Lung (tissue), 12 donors: ENCODE data around the gene COBLL1. TPM values are rescaled to one million over a fixed set of nuclear protein-coding genes. Genes with fewer than 3 reads are reported as not detected.

Experiments
- ATAC-seq: fragments of 200-7000 bp; cut with Tn5 transposase; one replicate; pipeline ENCODE4 v1.9.1; 2020; ENCODE audit warnings: moderate number of reproducible peaks; ENCODE audit not compliant: insufficient read depth, low FRiP score
- DNase-seq, 3 donors: peaks; one replicate each; pipeline ENCODE4 v3.0.0-alpha.2; 2013 to 2017
- H3K27ac ChIP-seq, 2 donors: one replicate each; pipeline ENCODE4 v1.5.1; 2013; ENCODE audit warnings: mild to moderate bottlenecking in 2 of 2, moderate library complexity in 2 of 2, control low read depth in 1 of 2, inconsistent platforms in 1 of 2, low read depth in 1 of 2, low read length in 1 of 2
- H3K27me3 ChIP-seq, 3 donors: one replicate each; pipeline ENCODE4 v1.5.1; 2013; ENCODE audit warnings: low read length in 2 of 3; ENCODE audit not compliant: control insufficient read depth in 3 of 3, insufficient read depth in 3 of 3
- H3K36me3 ChIP-seq, 4 donors: one replicate each; pipeline ENCODE4 v1.5.1; 2013; ENCODE audit warnings: low read length in 4 of 4, mild to moderate bottlenecking in 1 of 4, moderate library complexity in 1 of 4; ENCODE audit not compliant: control insufficient read depth in 4 of 4, insufficient read depth in 4 of 4
- H3K4me1 ChIP-seq, 5 donors: one replicate each; pipeline ENCODE4 v1.5.1; 2013; ENCODE audit warnings: low read length in 5 of 5, mild to moderate bottlenecking in 2 of 5, moderate library complexity in 1 of 5; ENCODE audit not compliant: control insufficient read depth in 5 of 5, insufficient read depth in 5 of 5
- H3K4me3 ChIP-seq: one replicate; pipeline ENCODE4 v1.5.1; 2013; ENCODE audit warnings: mild to moderate bottlenecking, control low read depth, moderate library complexity
- H3K9ac ChIP-seq, 2 donors: one replicate each; pipeline ENCODE4 v1.5.1; 2013; ENCODE audit warnings: low read length in 2 of 2, control low read depth in 1 of 2; ENCODE audit not compliant: insufficient read depth in 1 of 2
- H3K9me3 ChIP-seq, 4 donors: one replicate each; pipeline ENCODE4 v1.5.1; 2013; ENCODE audit warnings: low read length in 3 of 4, mild to moderate bottlenecking in 1 of 4, moderate library complexity in 1 of 4; ENCODE audit not compliant: control insufficient read depth in 4 of 4, insufficient read depth in 3 of 4
- WGBS, 2 donors: extraction: QIAGEN DNeasy Blood & Tissue Kit; methylation state at CpG; one replicate each; pipeline ENCODE4 v1.1.7; 2013; 5-methylcytosine and 5-hydroxymethylcytosine counted together
- polyA plus RNA-seq, 2 donors: library from polyadenylated mRNA; stranded (reverse); fragments of 200-250 nt; gene quantifications; one replicate each; pipeline ENCODE4 v1.2.1, GENCODE V29; 2013
- total RNA-seq, 2 donors: library from RNA; depleted of rRNA in 1 of 2; stranded (reverse); fragments of >200 nt in 1 of 2; gene quantifications; one replicate each; pipeline ENCODE4 v1.2.1, GENCODE V29; 2014 to 2021
- TF ChIP-seq, protein P1 (sequence below): IDR thresholded peaks from 2 replicates; pipeline ENCODE4 v1.5.1; 2012; ENCODE audit warnings: mild to moderate bottlenecking; ENCODE audit errors: control extremely low read depth, extremely low read depth
- donor health status: control.
- donor health status: control.
- donor health status: Bipolar disorder and iron deficiency.
- donor health status: healthy.
- donor health status: DM: yes; HTN: yes; CAD: no.

COBLL1 gene
- total and polyA plus RNA-seq, 4 donors = 13.0 to 86.5 (median 53.7) TPM

DNA sequence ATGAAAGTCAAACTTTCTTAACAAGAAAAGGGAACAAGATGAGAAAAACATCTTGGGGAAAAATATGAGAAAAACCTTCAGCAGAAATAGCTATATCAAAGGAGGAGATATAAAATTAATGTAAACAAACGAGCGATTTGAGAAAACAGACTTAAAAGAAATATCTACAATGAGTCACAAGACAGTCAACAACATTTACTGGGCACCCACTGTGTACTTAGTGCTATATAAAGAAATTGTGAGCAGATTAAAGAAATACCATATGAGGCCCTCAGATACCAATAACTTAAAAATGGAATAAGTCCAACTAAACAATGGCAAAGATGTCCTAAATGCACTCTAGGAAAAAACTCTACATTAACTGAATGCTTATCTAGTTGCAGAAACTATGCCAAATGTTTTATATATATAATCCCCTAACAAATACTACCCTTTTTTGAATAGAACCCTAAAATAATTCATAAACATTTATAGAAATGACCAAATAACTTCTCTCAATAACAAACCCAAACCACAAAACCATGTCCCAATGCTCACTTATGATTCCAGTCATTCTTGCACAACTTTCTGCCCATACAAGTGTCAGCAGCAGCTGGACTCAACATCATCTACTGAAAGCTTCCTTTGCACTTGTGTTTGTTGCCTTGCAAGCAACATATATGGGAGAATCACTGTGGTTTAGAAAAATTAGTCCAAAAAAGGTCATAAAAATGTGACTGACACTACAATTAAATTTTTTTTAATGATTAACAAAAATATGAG lies 83.5 kb downstream of the COBLL1 start:
- H3K4me1 ChIP-seq = peaks cover 0 to 4% (median 0%) of the 10 kb centered on the region in 5 donors
- ATAC-seq (no peak), DNase-seq (peak in 2 of 3 donors; percentile 14 to 25)
- H3K4me3 ChIP-seq = no peak overlapping the region
- no peaks in the 10 kb centered on the region for H3K9me3 ChIP-seq
- no peaks in the 10 kb centered on the region for H3K36me3 ChIP-seq
- no peak overlapping the region for H3K9ac ChIP-seq
- WGBS, 2 donors = 54 to 66% methylated on average over 2 of the region's 2 CpGs
- no peaks in the 10 kb centered on the region for H3K27me3 ChIP-seq
- TF ChIP-seq, protein P1, sequence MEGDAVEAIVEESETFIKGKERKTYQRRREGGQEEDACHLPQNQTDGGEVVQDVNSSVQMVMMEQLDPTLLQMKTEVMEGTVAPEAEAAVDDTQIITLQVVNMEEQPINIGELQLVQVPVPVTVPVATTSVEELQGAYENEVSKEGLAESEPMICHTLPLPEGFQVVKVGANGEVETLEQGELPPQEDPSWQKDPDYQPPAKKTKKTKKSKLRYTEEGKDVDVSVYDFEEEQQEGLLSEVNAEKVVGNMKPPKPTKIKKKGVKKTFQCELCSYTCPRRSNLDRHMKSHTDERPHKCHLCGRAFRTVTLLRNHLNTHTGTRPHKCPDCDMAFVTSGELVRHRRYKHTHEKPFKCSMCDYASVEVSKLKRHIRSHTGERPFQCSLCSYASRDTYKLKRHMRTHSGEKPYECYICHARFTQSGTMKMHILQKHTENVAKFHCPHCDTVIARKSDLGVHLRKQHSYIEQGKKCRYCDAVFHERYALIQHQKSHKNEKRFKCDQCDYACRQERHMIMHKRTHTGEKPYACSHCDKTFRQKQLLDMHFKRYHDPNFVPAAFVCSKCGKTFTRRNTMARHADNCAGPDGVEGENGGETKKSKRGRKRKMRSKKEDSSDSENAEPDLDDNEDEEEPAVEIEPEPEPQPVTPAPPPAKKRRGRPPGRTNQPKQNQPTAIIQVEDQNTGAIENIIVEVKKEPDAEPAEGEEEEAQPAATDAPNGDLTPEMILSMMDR = no peak
- H3K27ac ChIP-seq = no peak overlapping the region

DNA sequence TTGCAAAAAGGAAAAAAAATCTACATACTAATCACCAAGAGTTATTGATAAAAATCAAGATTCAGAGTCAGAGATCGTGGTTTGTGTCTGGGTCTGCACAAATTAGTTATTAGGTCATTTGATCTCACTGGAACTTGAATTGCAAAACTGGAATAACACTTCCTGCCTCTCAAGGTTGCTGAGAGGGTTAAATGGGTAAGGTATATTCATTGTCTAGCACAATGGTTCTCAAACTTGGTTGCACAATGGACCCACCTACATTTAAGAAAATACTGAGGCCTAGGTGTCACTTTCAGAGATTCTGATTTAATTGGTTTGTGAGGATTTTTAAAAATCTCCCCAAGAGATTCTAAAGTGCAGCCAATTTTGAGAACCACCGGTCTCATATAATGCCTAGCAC lies 84.8 kb downstream of the COBLL1 start:
- peaks cover 0 to 4% (median 0%) of the 10 kb centered on the region in 5 donors for H3K4me1 ChIP-seq
- TF ChIP-seq, protein P1 = no peak
- no peak for ATAC-seq
- H3K4me3 ChIP-seq = no peak overlapping the region
- H3K27me3 ChIP-seq = no peaks in the 10 kb centered on the region
- no peaks in the 10 kb centered on the region for H3K9me3 ChIP-seq
- WGBS, 2 donors = 66 to 87% methylated on average over 2 of the region's 2 CpGs
- no peak overlapping the region for H3K27ac ChIP-seq
- no peak for DNase-seq
- H3K9ac ChIP-seq = no peak overlapping the region
- H3K36me3 ChIP-seq = no peaks in the 10 kb centered on the region

DNA sequence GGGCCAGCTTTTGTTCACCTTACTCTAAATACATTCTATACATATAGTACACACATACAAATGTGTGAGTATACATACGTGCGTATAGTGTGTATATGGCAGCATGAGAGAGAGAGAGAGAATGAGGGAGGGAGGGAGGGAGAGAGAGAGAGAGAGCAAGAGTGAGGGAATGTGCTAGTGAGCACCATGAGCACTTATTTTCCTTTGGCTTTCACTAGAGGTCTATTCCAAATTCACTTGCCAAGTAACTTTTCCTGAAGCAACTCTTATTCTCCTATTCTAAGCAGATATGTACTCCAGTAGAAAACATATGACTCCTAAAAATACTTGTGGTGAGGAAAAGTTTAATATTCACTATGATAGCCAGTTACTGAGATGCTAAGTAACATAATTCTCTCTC lies 85.7 kb downstream of the COBLL1 start:
- Histone ChIP-seq H3K9ac (no peak overlapping the region), H3K27me3 (no peaks in the 10 kb centered on the region), H3K4me3 (no peak overlapping the region), H3K36me3 (no peaks in the 10 kb centered on the region), H3K27ac (no peak overlapping the region), H3K4me1 (peaks cover 0 to 11% (median 0%) of the 10 kb centered on the region in 5 donors), H3K9me3 (no peaks in the 10 kb centered on the region)
- DNase-seq = no peak
- 87% methylated on average over 2 of the region's 2 CpGs for WGBS, 2 donors
- no peak for ATAC-seq
- TF ChIP-seq, protein P1 = no peak
